GM12892 (cell line): ENCODE data around the gene FAM187B.
"Not testable (repeated sequence)": the region's sequence is repeated elsewhere in the genome, so short reads cannot be mapped to it uniquely, and the experiment has no call there.

Experiments
- DNase-seq: peaks from one replicate; pipeline ENCODE4 v3.0.0; 2011; ENCODE audit not compliant: insufficient read length
- FAIRE-seq: peaks from 2 replicates; lab custom pipeline; 2011; peaks lifted over from hg19 to GRCh38; lab: Jason Lieb, UNC
- POLR2A ChIP-seq: IDR thresholded peaks from 2 replicates; pipeline ENCODE4 v1.6.1; 2011; ENCODE audit warnings: low read depth, low read length, control low read depth
- POLR2AphosphoS5 ChIP-seq: IDR thresholded peaks from 2 replicates; pipeline ENCODE4 v1.6.1; 2011; ENCODE audit warnings: low read depth, low read length, control low read depth
- TAF1 ChIP-seq: IDR thresholded peaks from 2 replicates; pipeline ENCODE4 v1.6.1; 2011; ENCODE audit warnings: low read depth, mild to moderate bottlenecking, control low read depth, low read length, borderline replicate concordance

FAM187B gene

GRCh38 chr19:35247526-35248309 lies 19.2 kb upstream of the FAM187B start:
- DNase-seq (peak; percentile 66), FAIRE-seq (no peak)
- TF ChIP-seq TAF1 (no peak; the same call in 1 of the 2 replicates), POLR2AphosphoS5 (no peak; the same call in 1 of the 2 replicates), POLR2A (no peak)

- no peak for TF ChIP-seq POLR2A
- TF ChIP-seq POLR2AphosphoS5, result no peak
- no peak for TF ChIP-seq TAF1
- DNase-seq (no peak), FAIRE-seq (no peak)
These were observed 18.0 kb upstream of the FAM187B start for GRCh38 chr19:35246466-35247092.

GRCh38 chr19:35241417-35241816 lies 12.9 kb upstream of the FAM187B start:
- FAIRE-seq (no peak), DNase-seq (no peak)
- TF ChIP-seq POLR2AphosphoS5, result no peak
- no peak for TF ChIP-seq TAF1
- no peak for TF ChIP-seq POLR2A

GRCh38 chr19:35240327-35240726 lies 11.8 kb upstream of the FAM187B start:
- FAIRE-seq, result peak; percentile 86

GRCh38 chr19:35239597-35239996 lies 11.1 kb upstream of the FAM187B start:
- not testable (repeated sequence) for DNase-seq, FAIRE-seq

More at GRCh38 chr19:35240327-35240726, 11.8 kb upstream of the FAM187B start:
- TF ChIP-seq POLR2A, result no peak
- no peak for TF ChIP-seq TAF1
- no peak for DNase-seq

- DNase-seq, result no peak
These were observed 8.3 kb upstream of the FAM187B start for GRCh38 chr19:35236638-35237400.

GRCh38 chr19:35232912-35233311 lies 4.4 kb upstream of the FAM187B start:
- TF ChIP-seq POLR2A (no peak), POLR2AphosphoS5 (no peak), TAF1 (no peak)
- DNase-seq, result no peak
- FAIRE-seq, result no peak

More at GRCh38 chr19:35236638-35237400, 8.3 kb upstream of the FAM187B start:
- TF ChIP-seq POLR2A (no peak), TAF1 (no peak), POLR2AphosphoS5 (no peak)
- FAIRE-seq, result no peak

GRCh38 chr19:35231956-35232645 lies 3.6 kb upstream of the FAM187B start:
- no peak for TF ChIP-seq TAF1
- no peak for TF ChIP-seq POLR2AphosphoS5
- no peak for TF ChIP-seq POLR2A
- FAIRE-seq (no peak), DNase-seq (no peak)

- DNase-seq (no peak), FAIRE-seq (no peak)
- TF ChIP-seq POLR2AphosphoS5 (no peak), POLR2A (no peak), TAF1 (no peak)
These were observed 1.1 kb upstream of the FAM187B start for GRCh38 chr19:35229601-35230000.

- TF ChIP-seq POLR2A (no peak), TAF1 (no peak), POLR2AphosphoS5 (no peak)
- no peak for DNase-seq
- FAIRE-seq, result no peak
These were observed 1.8 kb downstream of the FAM187B start for GRCh38 chr19:35226748-35227147.

GRCh38 chr19:35225951-35226350 lies 2.6 kb downstream of the FAM187B start:
- no peak for TF ChIP-seq POLR2A
- TF ChIP-seq POLR2AphosphoS5, result no peak
- no peak for TF ChIP-seq TAF1
- no peak for FAIRE-seq
- no peak for DNase-seq
